Measurements from ENCODE around the gene CWC25. TPM values are rescaled to one million over a fixed set of nuclear protein-coding genes. Genes with fewer than 3 reads are reported as not detected.

CWC25 gene
- total and polyA plus RNA-seq, 2 of the 13 experiments (the other 11 are each of a cell fraction or from before 2014, with no cell fraction given) = 15.6 to 22.7 TPM

DNA sequence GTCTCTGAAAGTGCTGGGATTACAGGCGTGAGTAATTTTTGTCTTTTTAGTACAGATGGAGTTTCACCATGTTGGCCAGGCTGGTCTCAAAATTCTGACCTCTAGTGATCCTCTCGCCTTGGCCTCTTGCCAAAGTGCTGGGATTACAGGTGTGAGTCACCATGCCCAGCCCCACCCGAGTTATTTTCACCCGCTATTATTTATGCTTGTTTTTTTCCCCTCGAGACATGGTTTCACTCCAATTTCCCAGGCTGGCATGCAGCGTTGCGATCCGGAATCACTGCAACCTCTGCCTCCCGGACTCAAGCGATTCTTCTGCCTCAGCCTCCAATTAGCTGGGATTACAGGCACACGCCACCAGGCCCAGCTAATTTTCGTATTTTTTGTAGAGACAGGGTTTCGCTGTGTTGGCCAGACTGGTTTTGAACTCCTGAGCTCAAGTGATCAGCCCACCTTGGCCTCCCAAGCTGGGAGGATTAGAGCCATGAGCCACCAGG lies 19.2 kb upstream of the CWC25 start:
- Histone ChIP-seq H3K4me3 (replicated peaks in 1 of 3; ENCODE audit: insufficient read depth in 1 of 3, low read depth in 2 of 3, low read length in 3 of 3) (peak overlapping the region in 2 of 3 experiments; percentile 13 to 30; a peak in 2 of 6 replicates), H3K4me1 (ENCODE audit: insufficient read depth, low read length) (peaks cover 40% of the 10 kb centered on the region), H3K9ac (ENCODE audit: insufficient read depth, low read depth, low read length) (peak overlapping the region; percentile 36; the same call in 1 of the 2 replicates), H3K27ac (ENCODE audit: extremely low read length, insufficient read depth, low read length) (peak overlapping the region; percentile 52), H3K36me3 (replicated peaks in 1 of 2; ENCODE audit: control insufficient read depth in 1 of 2, insufficient read depth in 2 of 2, low read length in 2 of 2) (peaks cover 5 to 13% of the 10 kb centered on the region in 2 experiments; a peak in 4 of 5 replicates), H3K27me3 (ENCODE audit: control insufficient read depth in 1 of 2, insufficient read depth in 2 of 2, low read length in 2 of 2) (no peaks in the 10 kb centered on the region), H3K79me2 (ENCODE audit: insufficient read depth, low read length) (no peaks in the 10 kb centered on the region), H3K9me3 (ENCODE audit: low read length) (no peaks in the 10 kb centered on the region), H2AFZ (ENCODE audit: low read length) (no peak overlapping the region), H3K4me2 (ENCODE audit: low read depth, low read length) (peak overlapping the region; percentile 73), H4K20me1 (ENCODE audit: insufficient read depth, low read length) (peaks cover 15% of the 10 kb centered on the region)
- intact Hi-C loops (cut with micrococcal nuclease; ENCODE audit: unreplicated experiment) = no loop called here
- in situ Hi-C loops (cut with HindIII; ENCODE audit: extremely low pct_ligation_motif_present, low pct_unique_long_range_greater_than_20kb) = no loop called here
- ATAC-seq (peak; percentile 23), DNase-seq (ENCODE audit: low spot score) (peak; percentile 51), FAIRE-seq (no peak)
- BruUV-seq (replicated peaks) = no TSS peak
- ChIA-PET CTCF (ENCODE audit: low intra/inter-chr PET ratio, low total read pairs) (no interaction called here), POLR2A (interaction anchor here (1.1 to 6.5 kb wide), 4 partner anchors 9 to 25 kb away, joined by 3 to 58 read pairs (median 24); partner anchors contain the start of genes CWC25, LASP1 and RPL23)
- WGBS (ENCODE audit: low lambda C conversion rate) = 20% methylated on average over 13 of the region's 13 CpGs
- TF ChIP-seq JUND (CRISPR knock-in tag; IDR thresholded peaks at IDR 0.05) (0 out of 2 replicates have a peak, but pooled peaks have one; percentile 42), ZSCAN29 (CRISPR knock-in tag; conservative IDR thresholded peaks at IDR 0.05) (0 out of 2 replicates have a peak, but pooled peaks have one; percentile 23), ZNF282 (IDR thresholded peaks at IDR 0.05; ENCODE audit: partially characterized antibody) (no peak), ZNF251 (CRISPR knock-in tag; IDR thresholded peaks at IDR 0.05) (no peak), ZBTB20 (CRISPR knock-in tag; IDR thresholded peaks at IDR 0.05; ENCODE audit: borderline replicate concordance, low read depth) (peak; percentile 53; the same call in 1 of the 2 replicates), RARA (CRISPR knock-in tag; IDR thresholded peaks at IDR 0.05) (0 out of 2 replicates have a peak, but pooled peaks have one; percentile 9), ZNF891 (CRISPR knock-in tag; IDR thresholded peaks at IDR 0.05) (0 out of 2 replicates have a peak, but pooled peaks have one; percentile 43), ZMYM3 (CRISPR knock-in tag; IDR thresholded peaks at IDR 0.05) (peak; percentile 51; the same call in 1 of the 2 replicates), ZNF138 (CRISPR knock-in tag; IDR thresholded peaks at IDR 0.05; ENCODE audit: low read depth) (no peak), NCOR1 (IDR thresholded peaks at IDR 0.05; ENCODE audit: borderline replicate concordance, low read length) (no peak), ZNF136 (CRISPR knock-in tag; IDR thresholded peaks at IDR 0.05; ENCODE audit: low read depth) (no peak), BCL6 (CRISPR knock-in tag; IDR thresholded peaks at IDR 0.05) (0 out of 2 replicates have a peak, but pooled peaks have one; percentile 18), AKAP8 (CRISPR knock-in tag; IDR thresholded peaks at IDR 0.05) (0 out of 2 replicates have a peak, but pooled peaks have one; percentile 34), GFI1 (CRISPR knock-in tag; IDR thresholded peaks at IDR 0.05; ENCODE audit: borderline replicate concordance) (0 out of 2 replicates have a peak, but pooled peaks have one; percentile 12)
- TF ChIP-seq, protein P1, sequence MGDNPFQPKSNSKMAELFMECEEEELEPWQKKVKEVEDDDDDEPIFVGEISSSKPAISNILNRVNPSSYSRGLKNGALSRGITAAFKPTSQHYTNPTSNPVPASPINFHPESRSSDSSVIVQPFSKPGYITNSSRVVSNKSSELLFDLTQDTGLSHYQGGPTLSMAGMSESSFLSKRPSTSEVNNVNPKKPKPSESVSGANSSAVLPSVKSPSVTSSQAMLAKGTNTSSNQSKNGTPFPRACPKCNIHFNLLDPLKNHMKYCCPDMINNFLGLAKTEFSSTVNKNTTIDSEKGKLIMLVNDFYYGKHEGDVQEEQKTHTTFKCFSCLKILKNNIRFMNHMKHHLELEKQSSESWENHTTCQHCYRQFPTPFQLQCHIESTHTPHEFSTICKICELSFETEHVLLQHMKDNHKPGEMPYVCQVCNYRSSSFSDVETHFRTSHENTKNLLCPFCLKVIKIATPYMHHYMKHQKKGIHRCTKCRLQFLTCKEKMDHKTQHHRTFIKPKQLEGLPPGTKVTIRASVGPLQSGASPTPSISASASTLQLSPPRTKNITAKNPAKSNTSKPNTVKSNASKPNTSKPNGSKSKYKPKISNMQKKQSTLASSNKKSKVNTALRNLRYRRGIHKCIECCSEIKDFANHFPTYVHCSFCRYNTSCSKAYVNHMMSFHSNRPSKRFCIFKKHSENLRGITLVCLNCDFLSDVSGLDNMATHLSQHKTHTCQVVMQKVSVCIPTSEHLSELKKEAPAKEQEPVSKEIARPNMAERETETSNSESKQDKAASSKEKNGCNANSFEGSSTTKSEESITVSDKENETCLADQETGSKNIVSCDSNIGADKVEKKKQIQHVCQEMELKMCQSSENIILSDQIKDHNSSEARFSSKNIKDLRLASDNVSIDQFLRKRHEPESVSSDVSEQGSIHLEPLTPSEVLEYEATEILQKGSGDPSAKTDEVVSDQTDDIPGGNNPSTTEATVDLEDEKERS (CRISPR knock-in tag; IDR thresholded peaks at IDR 0.05) = peak; percentile 79
- TF ChIP-seq, protein P2, sequence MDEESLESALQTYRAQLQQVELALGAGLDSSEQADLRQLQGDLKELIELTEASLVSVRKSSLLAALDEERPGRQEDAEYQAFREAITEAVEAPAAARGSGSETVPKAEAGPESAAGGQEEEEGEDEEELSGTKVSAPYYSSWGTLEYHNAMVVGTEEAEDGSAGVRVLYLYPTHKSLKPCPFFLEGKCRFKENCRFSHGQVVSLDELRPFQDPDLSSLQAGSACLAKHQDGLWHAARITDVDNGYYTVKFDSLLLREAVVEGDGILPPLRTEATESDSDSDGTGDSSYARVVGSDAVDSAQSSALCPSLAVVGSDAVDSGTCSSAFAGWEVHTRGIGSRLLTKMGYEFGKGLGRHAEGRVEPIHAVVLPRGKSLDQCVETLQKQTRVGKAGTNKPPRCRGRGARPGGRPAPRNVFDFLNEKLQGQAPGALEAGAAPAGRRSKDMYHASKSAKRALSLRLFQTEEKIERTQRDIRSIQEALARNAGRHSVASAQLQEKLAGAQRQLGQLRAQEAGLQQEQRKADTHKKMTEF (CRISPR knock-in tag; IDR thresholded peaks at IDR 0.05) = no peak
- TF ChIP-seq, protein P3, sequence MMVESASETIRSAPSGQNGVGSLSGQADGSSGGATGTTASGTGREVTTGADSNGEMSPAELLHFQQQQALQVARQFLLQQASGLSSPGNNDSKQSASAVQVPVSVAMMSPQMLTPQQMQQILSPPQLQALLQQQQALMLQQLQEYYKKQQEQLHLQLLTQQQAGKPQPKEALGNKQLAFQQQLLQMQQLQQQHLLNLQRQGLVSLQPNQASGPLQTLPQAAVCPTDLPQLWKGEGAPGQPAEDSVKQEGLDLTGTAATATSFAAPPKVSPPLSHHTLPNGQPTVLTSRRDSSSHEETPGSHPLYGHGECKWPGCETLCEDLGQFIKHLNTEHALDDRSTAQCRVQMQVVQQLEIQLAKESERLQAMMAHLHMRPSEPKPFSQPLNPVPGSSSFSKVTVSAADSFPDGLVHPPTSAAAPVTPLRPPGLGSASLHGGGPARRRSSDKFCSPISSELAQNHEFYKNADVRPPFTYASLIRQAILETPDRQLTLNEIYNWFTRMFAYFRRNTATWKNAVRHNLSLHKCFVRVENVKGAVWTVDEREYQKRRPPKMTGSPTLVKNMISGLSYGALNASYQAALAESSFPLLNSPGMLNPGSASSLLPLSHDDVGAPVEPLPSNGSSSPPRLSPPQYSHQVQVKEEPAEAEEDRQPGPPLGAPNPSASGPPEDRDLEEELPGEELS (CRISPR knock-in tag; IDR thresholded peaks at IDR 0.05) = peak; percentile 16; the same call in 1 of the 2 replicates

All from HepG2 (cell line).